AG09319 (cell line): Measurements from ENCODE around the gene KCNA5.

Experiments
- DNase-seq: peaks from one replicate; pipeline ENCODE4 v3.0.0-alpha.2; 2010; ENCODE audit warnings: low read depth; ENCODE audit errors: extremely low read depth
- TF ChIP-seq, protein P1 (sequence below): IDR thresholded peaks from 2 replicates; pipeline ENCODE4 v1.5.1; 2011; ENCODE audit warnings: low read depth, mild to moderate bottlenecking, inconsistent platforms, low read length, moderate library complexity

The KCNA5 gene

GRCh38 chr12:5016526-5016925 lies 27.2 kb upstream of the KCNA5 start:
- TF ChIP-seq, protein P1, sequence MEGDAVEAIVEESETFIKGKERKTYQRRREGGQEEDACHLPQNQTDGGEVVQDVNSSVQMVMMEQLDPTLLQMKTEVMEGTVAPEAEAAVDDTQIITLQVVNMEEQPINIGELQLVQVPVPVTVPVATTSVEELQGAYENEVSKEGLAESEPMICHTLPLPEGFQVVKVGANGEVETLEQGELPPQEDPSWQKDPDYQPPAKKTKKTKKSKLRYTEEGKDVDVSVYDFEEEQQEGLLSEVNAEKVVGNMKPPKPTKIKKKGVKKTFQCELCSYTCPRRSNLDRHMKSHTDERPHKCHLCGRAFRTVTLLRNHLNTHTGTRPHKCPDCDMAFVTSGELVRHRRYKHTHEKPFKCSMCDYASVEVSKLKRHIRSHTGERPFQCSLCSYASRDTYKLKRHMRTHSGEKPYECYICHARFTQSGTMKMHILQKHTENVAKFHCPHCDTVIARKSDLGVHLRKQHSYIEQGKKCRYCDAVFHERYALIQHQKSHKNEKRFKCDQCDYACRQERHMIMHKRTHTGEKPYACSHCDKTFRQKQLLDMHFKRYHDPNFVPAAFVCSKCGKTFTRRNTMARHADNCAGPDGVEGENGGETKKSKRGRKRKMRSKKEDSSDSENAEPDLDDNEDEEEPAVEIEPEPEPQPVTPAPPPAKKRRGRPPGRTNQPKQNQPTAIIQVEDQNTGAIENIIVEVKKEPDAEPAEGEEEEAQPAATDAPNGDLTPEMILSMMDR: no peak
- no peak for DNase-seq

- DNase-seq: no peak
- TF ChIP-seq, protein P1: no peak
These were observed 25.9 kb upstream of the KCNA5 start for GRCh38 chr12:5017638-5018348.

- TF ChIP-seq, protein P1: no peak
- DNase-seq: no peak
These were observed 25.0 kb upstream of the KCNA5 start for GRCh38 chr12:5018677-5019076.

DNA sequence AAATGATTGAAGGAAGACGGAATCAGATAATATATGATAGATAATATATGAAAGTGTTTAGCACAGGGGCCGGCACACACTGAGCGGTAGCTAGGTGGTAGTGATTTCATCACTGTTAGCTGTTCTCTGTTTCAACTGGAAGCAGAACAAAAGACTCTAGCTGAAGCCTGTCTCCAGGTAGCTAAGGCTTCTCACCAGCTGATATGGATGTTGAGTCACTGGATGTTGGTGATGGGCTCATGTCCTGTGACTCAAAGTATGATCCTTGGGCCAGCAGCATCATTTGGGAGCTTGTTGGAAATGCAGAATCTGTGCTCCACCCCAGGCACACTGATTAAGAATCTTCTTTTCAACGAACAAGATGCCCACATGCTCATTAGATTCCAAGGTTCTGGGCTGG lies 21.7 kb upstream of the KCNA5 start:
- TF ChIP-seq, protein P1: no peak
- no peak for DNase-seq

DNA sequence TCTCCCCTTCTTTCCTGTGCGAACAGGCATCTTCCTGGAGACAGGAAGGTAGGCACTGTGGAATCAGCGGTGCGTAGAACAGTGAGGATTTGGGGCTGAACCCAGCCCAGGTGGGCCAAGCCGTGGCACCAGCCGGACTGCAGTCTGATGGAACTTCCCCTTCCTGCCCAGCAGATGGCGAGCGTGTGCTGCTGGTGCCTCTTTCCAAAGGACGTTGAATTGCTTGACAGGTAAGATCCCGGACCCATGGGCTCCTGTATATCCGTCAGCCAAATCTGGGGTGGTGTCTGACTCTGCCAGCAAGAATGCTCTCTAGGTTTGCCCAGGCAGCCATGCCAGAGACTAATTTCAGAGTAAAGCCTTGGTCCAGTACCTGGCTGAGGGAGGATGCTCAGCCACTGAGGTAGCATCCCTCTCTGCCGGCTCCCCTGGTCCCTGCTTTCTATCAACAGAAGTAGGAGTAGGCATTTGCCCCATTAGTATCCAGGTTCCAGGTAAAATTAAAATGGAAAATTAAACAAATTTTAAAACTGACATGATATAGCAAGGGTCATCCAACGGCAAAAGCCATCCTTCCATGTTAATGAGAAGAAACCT lies 21.1 kb upstream of the KCNA5 start:
- TF ChIP-seq, protein P1: peak; percentile 92
- DNase-seq: no peak

DNA sequence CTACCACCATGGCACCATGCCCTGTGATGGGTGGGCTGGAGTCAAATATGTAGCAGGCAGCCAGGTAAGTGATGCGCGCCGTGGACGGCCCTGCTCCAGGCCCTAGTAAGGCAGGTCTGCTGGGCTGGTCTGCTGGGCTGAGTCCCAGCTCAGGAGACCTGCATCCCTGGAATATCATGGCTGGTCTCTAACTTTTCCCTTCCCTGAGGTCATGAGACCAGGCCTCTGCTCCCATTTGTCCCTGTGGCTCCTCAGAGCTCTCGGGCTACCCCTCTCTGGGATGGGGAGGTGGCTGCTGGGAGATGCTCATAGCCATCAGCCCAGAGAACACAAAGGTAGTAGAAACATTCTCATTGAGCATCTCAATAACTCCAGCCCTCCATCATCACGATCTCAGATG lies 19.8 kb upstream of the KCNA5 start:
- TF ChIP-seq, protein P1: no peak
- no peak for DNase-seq

DNA sequence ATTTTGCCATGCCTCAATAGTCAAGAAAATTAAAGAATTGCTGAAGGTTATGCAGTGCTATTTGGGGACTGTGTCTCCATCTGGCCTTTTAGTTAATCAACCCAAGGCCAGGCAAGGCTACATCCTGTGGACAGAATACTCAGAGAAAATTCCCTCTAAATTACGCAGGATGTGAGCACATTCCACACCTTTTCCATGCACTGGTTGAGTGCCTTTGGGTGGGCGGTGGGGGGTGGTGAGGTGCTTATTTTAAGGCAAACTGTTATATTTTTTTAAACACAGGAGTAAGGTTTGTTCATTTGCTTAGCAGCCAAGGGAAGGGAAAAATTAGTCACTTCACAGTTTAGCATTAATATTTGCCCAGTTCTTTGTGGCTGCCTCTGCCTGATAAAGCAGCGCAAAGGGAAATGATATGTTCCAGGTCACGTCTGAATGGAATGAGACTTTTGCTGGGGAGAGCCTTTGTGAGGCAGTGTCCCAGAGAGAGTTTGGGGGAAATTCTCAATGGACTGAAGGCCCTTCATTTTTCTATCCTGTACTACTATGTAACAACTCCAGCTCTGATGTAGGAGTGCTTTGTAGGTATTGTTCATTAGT lies 17.2 kb upstream of the KCNA5 start:
- no peak for DNase-seq
- TF ChIP-seq, protein P1: no peak
